AG04449 (cell line): ENCODE measurements around the gene C1QTNF4.
A peak's percentile ranks its signal among the peaks of the same experiment; 100 is the strongest.
"Not testable (repeated sequence)": the region's sequence is repeated elsewhere in the genome, so short reads cannot be mapped to it uniquely, and the experiment has no call there.

ENCODE experiments used
- CTCF ChIA-PET: fragments of 350-600 bp; formaldehyde crosslinking; extraction: SDS; loops from one replicate; lab custom pipeline; 2021; ENCODE audit warnings: antibody characterized with exemption; lab: Yijun Ruan, JAX
- POLR2A ChIA-PET: fragments of 400-600, 350-600 bp; formaldehyde crosslinking; extraction: SDS; loops from one replicate; lab custom pipeline; 2020; ENCODE audit warnings: antibody characterized with exemption, inconsistent platforms; lab: Yijun Ruan, JAX
- DNase-seq: peaks from one replicate; pipeline ENCODE4 v3.0.0-alpha.2; 2010; ENCODE audit warnings: low read depth, low spot score
- H3K4me3 ChIP-seq: 2 replicates; pipeline ENCODE4 v1.5.1; 2011; ENCODE audit warnings: low read depth, mild to moderate bottlenecking, control low read depth, low read length
- CTCF ChIP-seq: IDR thresholded peaks from one replicate; pipeline ENCODE4 v1.5.1; 2011; ENCODE audit warnings: mild to moderate bottlenecking, moderate library complexity, low read length, control low read depth, inconsistent platforms; ENCODE audit not compliant: insufficient read depth; ENCODE audit errors: missing control alignments

Gene C1QTNF4

DNA sequence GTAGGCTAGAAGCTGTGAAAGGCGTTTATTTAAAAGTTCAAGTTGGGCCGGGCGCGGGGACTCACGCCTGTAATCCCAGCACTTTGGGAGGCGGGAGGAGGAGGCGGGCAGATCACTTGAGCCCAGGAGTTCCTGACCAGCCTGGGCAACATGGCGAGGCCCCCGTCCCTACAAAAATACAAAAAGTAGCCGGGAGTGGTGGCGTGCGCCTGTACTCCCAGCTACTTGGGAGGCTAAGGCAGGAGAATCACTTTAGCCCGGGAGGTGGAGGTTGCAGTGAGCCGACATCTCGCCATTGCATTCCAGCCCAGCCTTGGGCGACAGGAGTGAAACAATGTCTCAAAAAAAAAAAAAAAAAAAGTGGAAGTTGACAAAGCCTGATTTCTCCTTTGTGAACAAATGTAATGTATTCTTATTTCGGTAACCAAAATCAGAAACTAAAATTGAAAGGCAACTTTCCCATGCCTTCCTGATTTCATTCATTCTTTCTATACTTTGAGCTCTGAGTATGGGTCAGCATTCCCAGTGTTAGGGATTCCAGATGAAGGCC is 28.0 kb downstream of the C1QTNF4 start:
- H3K4me3 ChIP-seq = peak overlapping the region; percentile 74
- CTCF ChIA-PET = interaction anchor here (1.1 to 10.0 kb wide), 3 partner anchors 12 to 112 kb away, joined by 3 to 95 read pairs (median 3); partner anchors contain the start of gene CELF1
- no peak for DNase-seq
- no peak for TF ChIP-seq CTCF
- POLR2A ChIA-PET = interaction anchor here (1.2 kb wide), 1 partner anchor 10 kb away, joined by 5 read pairs; no protein-coding TSS in a partner anchor

DNA sequence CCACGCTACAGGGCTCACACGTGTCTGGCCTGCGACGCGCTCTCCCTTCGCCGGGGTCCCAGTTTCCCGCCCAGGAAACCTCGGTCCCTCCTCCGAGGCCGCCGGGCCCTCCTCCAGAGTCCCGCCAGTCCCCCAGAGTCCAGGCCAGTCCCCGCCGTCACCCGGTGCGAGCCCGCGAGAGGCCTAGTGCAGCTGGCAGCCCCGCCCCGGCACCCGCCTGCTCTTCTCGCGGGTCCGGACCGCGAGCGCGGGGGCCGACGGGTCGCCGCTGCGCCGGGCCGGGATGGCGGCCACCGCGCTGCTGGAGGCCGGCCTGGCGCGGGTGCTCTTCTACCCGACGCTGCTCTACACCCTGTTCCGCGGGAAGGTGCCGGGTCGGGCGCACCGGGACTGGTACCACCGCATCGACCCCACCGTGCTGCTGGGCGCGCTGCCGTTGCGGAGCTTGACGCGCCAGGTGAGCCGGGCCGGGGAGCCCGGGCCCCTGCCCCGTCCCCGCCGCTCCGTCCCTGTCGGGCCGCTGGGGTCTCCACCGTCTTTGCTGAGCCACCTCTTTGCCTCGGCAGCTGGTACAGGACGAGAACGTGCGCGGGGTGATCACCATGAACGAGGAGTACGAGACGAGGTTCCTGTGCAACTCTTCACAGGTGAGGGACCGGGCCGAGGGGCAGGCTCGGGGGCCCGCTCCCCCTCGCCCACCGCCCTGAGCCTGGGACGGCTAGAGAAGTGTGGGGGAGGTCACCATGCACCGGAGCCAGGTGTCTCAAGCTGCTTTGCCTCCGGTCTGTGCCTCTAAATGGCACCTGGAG is 28.7 kb downstream of the C1QTNF4 start, which contains the start of gene PTPMT1:
TSS of gene PTPMT1 (plus strand) at position 260 of the 809 bp plus-strand sequence. CDS start at position 284, 24 bp downstream.
- ChIA-PET POLR2A (interaction anchor here (0.9 to 1.4 kb wide), 4 partner anchors 10 to 26 kb away, joined by 3 to 5 read pairs (median 4); partner anchors contain the start of genes KBTBD4 and NDUFS3), CTCF (interaction anchor here (1.1 to 10.0 kb wide), 5 partner anchors 12 to 112 kb away, joined by 3 to 95 read pairs (median 3); partner anchors contain the start of gene CELF1)
- DNase-seq = no peak
- TF ChIP-seq CTCF = no peak
- H3K4me3 ChIP-seq = peak within 1 kb of the TSS; percentile 74

- CTCF ChIA-PET = interaction anchor here (1.1 to 10.0 kb wide), 5 partner anchors 9 to 111 kb away, joined by 3 to 95 read pairs (median 3); partner anchors contain the start of gene CELF1
- POLR2A ChIA-PET = interaction anchor here (0.9 to 1.4 kb wide), 4 partner anchors 9 to 25 kb away, joined by 3 to 5 read pairs (median 4); partner anchors contain the start of genes KBTBD4 and NDUFS3
These were observed 29.3 kb downstream of the C1QTNF4 start for GRCh38 chr11:47564933-47565339.

GRCh38 chr11:47564366-47564765 is 29.8 kb downstream of the C1QTNF4 start:
- POLR2A ChIA-PET = interaction anchor here (1.4 kb wide), 1 partner anchor 12 kb away, joined by 3 read pairs; no protein-coding TSS in a partner anchor
- not testable (repeated sequence) for H3K4me3 ChIP-seq, DNase-seq
- CTCF ChIA-PET = interaction anchor here (1.1 to 10.0 kb wide), 4 partner anchors 10 to 102 kb away, joined by 3 to 95 read pairs (median 3); partner anchors contain the start of gene CELF1

More at GRCh38 chr11:47564933-47565339, 29.3 kb downstream of the C1QTNF4 start:
- TF ChIP-seq CTCF = no peak
- peak overlapping the region; percentile 74 for H3K4me3 ChIP-seq
- DNase-seq = no peak

DNA sequence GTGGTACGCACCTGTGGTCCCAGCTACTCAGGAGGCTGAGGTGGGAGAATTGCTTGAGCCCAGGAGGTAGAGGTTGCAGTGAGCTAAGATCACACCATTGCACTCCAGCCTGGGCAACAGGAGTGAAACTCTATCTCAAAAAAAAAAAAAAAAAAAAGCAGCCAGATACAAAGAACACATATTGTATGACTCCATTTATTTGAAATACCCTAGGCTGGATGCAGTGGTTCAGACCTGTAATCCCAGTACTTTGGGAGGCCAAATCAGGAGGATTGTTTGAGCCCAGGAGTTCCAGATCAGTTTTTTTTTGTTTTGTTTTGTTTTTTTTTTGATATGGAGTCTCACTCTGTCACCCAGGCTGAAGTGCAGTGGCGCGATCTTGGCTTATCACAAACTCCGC is 31.8 kb downstream of the C1QTNF4 start:
- H3K4me3 ChIP-seq, POLR2A ChIA-PET, DNase-seq: not testable (repeated sequence)
- CTCF ChIA-PET = interaction anchor here (10.0 kb wide), 1 partner anchor 8 kb away, joined by 95 read pairs; the partner anchor contains the start of gene CELF1

DNA sequence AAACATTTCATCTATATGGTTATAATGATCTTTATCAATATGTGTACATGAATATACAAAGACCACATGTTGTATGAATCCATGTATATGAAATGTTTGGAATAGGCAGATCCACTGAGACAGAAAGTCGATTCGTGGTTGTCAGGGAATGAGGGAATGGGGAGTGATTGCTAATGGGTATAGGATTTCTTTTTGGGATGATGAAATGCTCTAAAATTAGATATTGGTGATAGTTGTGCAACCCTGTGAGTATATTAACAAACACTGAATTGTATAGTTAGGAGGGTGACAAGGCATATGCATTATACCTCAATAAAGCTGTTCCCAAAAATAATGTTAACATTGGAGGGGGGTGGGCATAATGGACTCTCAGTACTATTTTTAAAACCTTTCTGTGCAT is 33.8 kb downstream of the C1QTNF4 start:
- no peak for DNase-seq
- ChIA-PET POLR2A (no interaction called here), CTCF (interaction anchor here (0.7 to 1.5 kb wide), 2 partner anchors 10 to 160 kb away, joined by 3 to 5 read pairs; no protein-coding TSS in a partner anchor)
- TF ChIP-seq CTCF = no peak
- H3K4me3 ChIP-seq = no peak overlapping the region

DNA sequence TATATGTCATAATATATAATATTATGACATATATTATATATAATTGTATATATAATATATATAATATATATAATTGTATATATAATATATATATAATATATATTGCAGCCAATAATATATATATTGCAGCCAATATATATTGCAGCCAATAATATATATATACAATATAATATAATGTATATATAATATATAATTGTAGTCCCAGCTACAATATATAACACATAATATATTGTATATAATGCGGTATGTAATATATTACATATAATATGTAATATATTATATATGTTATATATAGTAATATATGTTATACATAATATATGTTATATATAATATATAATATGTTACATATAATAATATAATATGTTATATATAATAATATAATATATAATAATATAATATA is 35.5 kb downstream of the C1QTNF4 start:
- ChIA-PET CTCF (no interaction called here), POLR2A (no interaction called here)
- no peak overlapping the region for H3K4me3 ChIP-seq
- no peak for DNase-seq
- no peak for TF ChIP-seq CTCF

DNA sequence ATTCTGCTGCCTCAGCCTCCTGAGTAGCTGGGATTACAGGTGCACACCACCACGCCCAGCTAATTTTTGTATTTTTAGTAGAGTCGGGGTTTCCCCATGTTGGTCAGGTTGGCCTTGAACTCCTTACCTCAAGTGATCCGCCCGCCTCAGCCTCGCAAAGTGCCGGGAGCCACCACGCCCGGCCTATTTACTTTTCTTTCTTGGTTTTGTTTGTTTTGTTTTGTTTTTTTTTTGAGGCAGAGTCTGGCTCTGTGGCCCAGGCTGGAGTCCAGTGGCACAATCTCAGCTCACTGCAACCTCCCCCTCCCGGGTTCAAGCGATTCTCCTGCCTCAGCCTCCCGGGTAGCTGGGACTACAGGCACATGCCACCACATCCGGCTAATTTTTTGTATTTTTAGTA is 37.2 kb downstream of the C1QTNF4 start:
- CTCF ChIA-PET = interaction anchor here (7.1 kb wide), 1 partner anchor 9 kb away, joined by 95 read pairs; the partner anchor contains the start of gene PTPMT1
- DNase-seq, POLR2A ChIA-PET, H3K4me3 ChIP-seq: not testable (repeated sequence)
